IMR-90 (cell line): Measurements from ENCODE around the gene PNMA6E. TPM values are rescaled to one million over a fixed set of nuclear protein-coding genes. Genes with fewer than 3 reads are reported as not detected.

Source experiments
- ATAC-seq: fragments of 200-7000 bp; cut with Tn5 transposase; 2 replicates; pipeline ENCODE4 v1.9.1; 2020; ENCODE audit warnings: low read depth, mild to moderate bottlenecking, moderate library complexity
- BruUV-seq: library from RNA; stranded (reverse); fragments of 400-500 nt; replicated peaks from 2 replicates; lab custom pipeline; 2021; lab: Mats Ljungman, UMichigan
- CTCF ChIA-PET: fragments of 300-600 bp; formaldehyde crosslinking; extraction: SDS; loops from one replicate; lab custom pipeline; 2021; ENCODE audit warnings: antibody characterized with exemption; lab: Yijun Ruan, JAX
- POLR2A ChIA-PET: fragments of 300-600 bp; sonication (Branson Sonifier 250); formaldehyde crosslinking; loops from one replicate; lab custom pipeline; 2022; ENCODE audit warnings: antibody characterized with exemption; ENCODE audit not compliant: unreplicated experiment; lab: Charles Lee
- DNase-seq: peaks from one replicate; pipeline ENCODE4 v3.0.0; 2013
- H2AFZ ChIP-seq: replicated peaks from 2 replicates; pipeline ENCODE3; 2013; ENCODE audit warnings: low read length, mild to moderate bottlenecking; ENCODE audit not compliant: poor library complexity
- H2AK5ac ChIP-seq: 2 replicates; pipeline ENCODE4 v1.6.1; 2013; ENCODE audit warnings: low read depth, low read length, inconsistent platforms
- H2AK9ac ChIP-seq: replicated peaks from 2 replicates; pipeline ENCODE3; 2013; ENCODE audit warnings: mild to moderate bottlenecking, low read depth, low read length, moderate library complexity; ENCODE audit not compliant: poor library complexity
- H2BK120ac ChIP-seq: 2 replicates; pipeline ENCODE4 v1.6.1; 2013; ENCODE audit warnings: low read depth, low read length, inconsistent platforms
- H2BK15ac ChIP-seq: 3 replicates; pipeline ENCODE4 v1.6.1; 2013; ENCODE audit warnings: low read depth, low read length, inconsistent platforms
- H2BK20ac ChIP-seq: 2 replicates; pipeline ENCODE4 v1.6.1; 2013; ENCODE audit warnings: low read depth, mild to moderate bottlenecking, inconsistent platforms, low read length, moderate library complexity
- H2BK5ac ChIP-seq: 2 replicates; pipeline ENCODE4 v1.6.1; 2013; ENCODE audit warnings: mild to moderate bottlenecking, low read depth, low read length, inconsistent platforms; ENCODE audit not compliant: poor library complexity, severe bottlenecking
- H3K14ac ChIP-seq: replicated peaks from 2 replicates; pipeline ENCODE4 v1.6.1; 2013; ENCODE audit warnings: low read depth, low read length, inconsistent platforms
- H3K18ac ChIP-seq: 2 replicates; pipeline ENCODE4 v1.6.1; 2013; ENCODE audit warnings: low read depth, low read length, control low read depth
- H3K23ac ChIP-seq: 2 replicates; pipeline ENCODE4 v1.6.1; 2013; ENCODE audit warnings: low read depth, low read length, inconsistent platforms
- H3K27ac ChIP-seq: 2 replicates; pipeline ENCODE4 v1.5.1; 2013; ENCODE audit warnings: mild to moderate bottlenecking, control low read depth, low read length; ENCODE audit not compliant: insufficient read depth
- H3K27me3 ChIP-seq: 2 replicates; pipeline ENCODE4 v1.6.1; 2013; ENCODE audit warnings: low read length; ENCODE audit not compliant: control insufficient read depth, insufficient read depth
- H3K36me3 ChIP-seq: 2 replicates; pipeline ENCODE4 v1.6.1; 2013; ENCODE audit warnings: low read length, mixed read lengths; ENCODE audit not compliant: control insufficient read depth, insufficient read depth
- H3K4ac ChIP-seq: 2 replicates; pipeline ENCODE4 v1.6.1; 2013; ENCODE audit warnings: low read depth, low read length, inconsistent platforms
- H3K4me1 ChIP-seq: 2 replicates; pipeline ENCODE4 v1.6.1; 2013; ENCODE audit warnings: low read length, mixed read lengths; ENCODE audit not compliant: control insufficient read depth, insufficient read depth
- H3K4me2 ChIP-seq: 2 replicates; pipeline ENCODE4 v1.6.1; 2013; ENCODE audit warnings: low read depth, mild to moderate bottlenecking, control low read depth, low read length, moderate library complexity
- H3K4me3 ChIP-seq: 2 replicates; pipeline ENCODE4 v1.5.1; 2013; ENCODE audit warnings: low read depth, mild to moderate bottlenecking, control low read depth, low read length, moderate library complexity; ENCODE audit not compliant: insufficient read depth
- H3K56ac ChIP-seq: 2 replicates; pipeline ENCODE4 v1.6.1; 2013; ENCODE audit warnings: low read length, inconsistent platforms; ENCODE audit not compliant: insufficient read depth; ENCODE audit errors: extremely low read depth
- H3K79me1 ChIP-seq, 2 experiments: 2 replicates each; pipeline ENCODE4 v1.6.1; 2013; ENCODE audit warnings: low read length in 2 of 2, inconsistent platforms in 1 of 2, low read depth in 1 of 2
- H3K9ac ChIP-seq: 2 replicates; pipeline ENCODE4 v1.6.1; 2013; ENCODE audit warnings: low read depth, low read length, control low read depth
- H3K9me1 ChIP-seq: 2 replicates; pipeline ENCODE4 v1.6.1; 2013; ENCODE audit warnings: low read length, inconsistent platforms; ENCODE audit not compliant: insufficient read depth
- H3K9me3 ChIP-seq: 2 replicates; pipeline ENCODE4 v1.6.1; 2013; ENCODE audit warnings: low read length; ENCODE audit not compliant: control insufficient read depth, insufficient read depth
- H4K20me1 ChIP-seq: 2 replicates; pipeline ENCODE4 v1.6.1; 2013; ENCODE audit warnings: low read length, inconsistent platforms; ENCODE audit not compliant: insufficient read depth
- H4K5ac ChIP-seq: 2 replicates; pipeline ENCODE4 v1.6.1; 2013; ENCODE audit warnings: mild to moderate bottlenecking, low read depth, low read length, control low read depth
- H4K8ac ChIP-seq, 2 experiments: 2 replicates each; pipeline ENCODE4 v1.6.1; 2013; ENCODE audit warnings: low read depth in 2 of 2, low read length in 2 of 2, control low read depth in 1 of 2, inconsistent platforms in 1 of 2
- H4K91ac ChIP-seq: 2 replicates; pipeline ENCODE4 v1.6.1; 2013; ENCODE audit warnings: low read depth, low read length, inconsistent platforms; ENCODE audit not compliant: insufficient read depth
- BHLHE40 ChIP-seq: fragments of 150-350 bp; IDR thresholded peaks from 2 replicates; pipeline ENCODE4 v1.6.1; 2016; ENCODE audit warnings: mild to moderate bottlenecking, low read depth, low read length
- MXI1 ChIP-seq: IDR thresholded peaks from 2 replicates; pipeline ENCODE4 v1.6.1; 2012; ENCODE audit warnings: low read depth, mild to moderate bottlenecking, low read length, moderate library complexity, borderline replicate concordance
- WGBS, 2 experiments: methylation state at CpG; one replicate each; pipeline versions ENCODE4 v1.1.5 to v1.1.7; 2013; ENCODE audit warnings: missing lambda C conversion rate in 2 of 2; ENCODE audit not compliant: insufficient read length in 1 of 2; ENCODE audit errors: extremely low coverage in 2 of 2; 5-methylcytosine and 5-hydroxymethylcytosine counted together
- dilution Hi-C: fragments of 300-500 bp; cut with HindIII; formaldehyde crosslinking; loops from one replicate; pipeline ENCODE4 v1.14.3; 2018; ENCODE audit warnings: low sequenced_read_pairs; ENCODE audit not compliant: unreplicated experiment
- in situ Hi-C: fragments of 300-500 bp; cut with MboI; formaldehyde crosslinking; loops from 3 replicates; pipeline ENCODE4 v1.14.3; 2019; ENCODE audit warnings: low sequenced_read_pairs, inconsistent platforms, mixed read lengths
- intact Hi-C: fragments of 100-400 bp; cut with micrococcal nuclease; formaldehyde crosslinking; loops from 2 replicates; pipeline ENCODE4 v1.10.0; 2022
- polyA plus RNA-seq, 3 experiments: library from polyadenylated mRNA; depleted of rRNA; stranded (reverse); fragments of >200 nt; gene quantifications; 2 replicates each; pipeline ENCODE4 v1.2.3, GENCODE V29; 2012; ENCODE audit warnings: low replicate concordance in 1 of 3
- total RNA-seq: library from RNA; depleted of rRNA; stranded (reverse); fragments of >200 nt; gene quantifications from 2 replicates; pipeline ENCODE4 v1.2.3, GENCODE V29; 2012

Gene PNMA6E
- total and polyA plus RNA-seq, 2 of the 4 experiments (the other 2 are of a cell fraction) = not detected

DNA sequence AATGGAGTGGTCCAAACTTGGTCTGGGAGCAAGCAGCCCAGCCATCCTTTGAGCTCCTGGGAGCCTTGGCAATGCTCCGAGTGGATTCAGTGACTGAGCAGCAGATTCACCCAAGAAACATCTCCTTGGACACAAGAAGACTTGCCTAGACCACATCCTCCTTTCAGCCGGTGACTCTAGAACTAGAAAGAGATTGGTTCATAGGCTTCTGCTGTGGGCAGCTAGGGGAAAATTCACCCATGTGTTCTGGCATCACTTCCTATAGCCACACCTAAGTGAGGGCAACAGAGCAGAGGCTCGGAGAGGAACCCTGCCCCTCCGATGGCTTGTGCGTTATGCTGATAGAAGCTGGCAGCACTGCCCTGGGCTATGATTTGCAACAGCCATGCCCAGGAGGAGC lies 51.2 kb downstream of the PNMA6E start:
- dilution Hi-C loops = no loop called here

More for the DNA sequence above, 51.2 kb downstream of the PNMA6E start:
- no peak for DNase-seq
- H2AK9ac ChIP-seq = no peak overlapping the region
- no peak overlapping the region for H3K27ac ChIP-seq
- no peak for ATAC-seq
- peaks cover 6% of the 10 kb centered on the region; the same call in 1 of the 2 replicates for H3K9me3 ChIP-seq
- no peaks in the 10 kb centered on the region for H3K27me3 ChIP-seq
- H4K8ac ChIP-seq = no peak overlapping the region
- no peak overlapping the region for H3K23ac ChIP-seq
- no peak overlapping the region for H3K4me2 ChIP-seq
- H3K4me3 ChIP-seq = no peak overlapping the region
- no peak overlapping the region for H2AFZ ChIP-seq
- no peak overlapping the region for H3K18ac ChIP-seq
- WGBS, 2 experiments = 96% methylated on average over 3 of the region's 5 CpGs; no CpG with 5 or more reads in 1 of the 2 experiments
- H2AK5ac ChIP-seq = no peak overlapping the region
- no TSS peak for BruUV-seq
- peaks cover 23% of the 10 kb centered on the region for H3K36me3 ChIP-seq
- peaks cover 0 to 1% of the 10 kb centered on the region in 2 experiments; a peak in 2 of 4 replicates for H3K79me1 ChIP-seq
- H2BK120ac ChIP-seq = no peak overlapping the region
- H3K56ac ChIP-seq = no peak overlapping the region
- TF ChIP-seq BHLHE40 (no peak), MXI1 (no peak)
- no peak overlapping the region for H2BK15ac ChIP-seq
- H4K91ac ChIP-seq = no peak overlapping the region
- ChIA-PET POLR2A (no interaction called here), CTCF (no interaction called here)
- H3K4ac ChIP-seq = no peak overlapping the region
- H4K5ac ChIP-seq = no peak overlapping the region
- H3K9ac ChIP-seq = no peak overlapping the region
- no peak overlapping the region for H2BK5ac ChIP-seq
- intact Hi-C loops (no loop called here), in situ Hi-C loops (no loop called here)
- no peak overlapping the region for H2BK20ac ChIP-seq
- no peaks in the 10 kb centered on the region for H3K9me1 ChIP-seq
- 0 out of 2 replicates have a peak, but pooled peaks cover 2% of the 10 kb centered on the region for H4K20me1 ChIP-seq
- H3K4me1 ChIP-seq = no peaks in the 10 kb centered on the region
- H3K14ac ChIP-seq = no peak overlapping the region
